Testis (tissue), 2 donors: ENCODE measurements around the gene CYGB.

ENCODE experiments used
- CTCF ChIP-seq, 3 experiments: fragments of 450-650 bp in 2 of 3; fragments of 200-600 bp in 1 of 3; sonication (generic) in 1 of 3; IDR thresholded peaks; one replicate each; pipeline ENCODE4 v1.5.1; 2016 to 2019; ENCODE audit warnings: antibody characterized with exemption in 3 of 3, mild to moderate bottlenecking in 2 of 3, moderate library complexity in 1 of 3
- POLR2A ChIP-seq: fragments of 450-650 bp; IDR thresholded peaks from one replicate; pipeline ENCODE4 v1.6.1; 2017; ENCODE audit warnings: antibody characterized with exemption, mild to moderate bottlenecking, moderate library complexity

GRCh38 chr17:76542566-76542971 lies 5.1 kb upstream of the CYGB start:
- TF ChIP-seq CTCF (IDR thresholded peaks at IDR 0.05) = no peak
- TF ChIP-seq POLR2A = no peak
